Measurements from ENCODE around the gene JPH4. TPM values are rescaled to one million over a fixed set of nuclear protein-coding genes. Genes with fewer than 3 reads are reported as not detected.

The JPH4 gene
- total RNA-seq, 1 experiment from 2014 or later: 6.8 TPM

GRCh38 chr14:23524954-23525353, 53.6 kb downstream of the JPH4 start:
- Histone ChIP-seq H3K14ac (ENCODE audit: insufficient read depth, low read length) (no peak overlapping the region), H3K4ac (ENCODE audit: low read depth, low read length) (no peak overlapping the region), H4K91ac (ENCODE audit: insufficient read length, low read depth, low read length) (no peak overlapping the region), H4K5ac (ENCODE audit: insufficient read length, low read depth, low read length) (no peak overlapping the region), H3T11ph (ENCODE audit: low read length) (no peak overlapping the region), H2BK20ac (ENCODE audit: low read depth, low read length, poor library complexity, severe bottlenecking) (no peak overlapping the region), H2BK12ac (ENCODE audit: insufficient read length, low read depth, low read length) (no peak overlapping the region), H2BK120ac (ENCODE audit: low read depth, low read length, poor library complexity, severe bottlenecking) (no peak overlapping the region), H3K4me2 (ENCODE audit: insufficient read depth, insufficient read length, low read length) (no peak overlapping the region), H4K20me1 (ENCODE audit: control insufficient read depth, insufficient read depth, insufficient read length) (no peaks in the 10 kb centered on the region), H3K9ac (ENCODE audit: extremely low read depth, insufficient read length, low read length) (no peak overlapping the region), H3K27ac (ENCODE audit: insufficient read length, low read depth, low read length) (no peak overlapping the region), H2AFZ (ENCODE audit: low read length) (no peak overlapping the region), H2BK5ac (ENCODE audit: insufficient read length, low read length) (no peak overlapping the region), H3K27me3 (ENCODE audit: insufficient read depth, low read length) (no peaks in the 10 kb centered on the region), H3K4me1 (ENCODE audit: insufficient read depth, low read length) (peaks cover 1% of the 10 kb centered on the region; the same call in 1 of the 2 replicates), H3K18ac (ENCODE audit: insufficient read length, low read depth, low read length) (no peak overlapping the region), H3K23ac (ENCODE audit: insufficient read length, low read depth, low read length) (no peak overlapping the region), H3K79me1 (ENCODE audit: insufficient read depth, low read depth, low read length, poor library complexity, severe bottlenecking) (no peaks in the 10 kb centered on the region), H3K9me3 (ENCODE audit: control insufficient read depth, low read depth, low read length) (no peaks in the 10 kb centered on the region), H2BK15ac (ENCODE audit: low read depth, low read length) (no peak overlapping the region), H3K23me2 (ENCODE audit: insufficient read length, low read depth, low read length, poor library complexity, severe bottlenecking) (no peaks in the 10 kb centered on the region), H2AK5ac (ENCODE audit: insufficient read length, low read length) (no peak overlapping the region), H4K8ac (replicated peaks; ENCODE audit: insufficient read length, low read depth, low read length) (no peak overlapping the region), H3K79me2 (ENCODE audit: insufficient read depth, low read length) (no peaks in the 10 kb centered on the region), H3K56ac (ENCODE audit: insufficient read length, low read depth, low read length) (no peak overlapping the region)
- no peak overlapping the region for H3K4me3 Mint-ChIP-seq
- peaks cover 40 to 52% of the 10 kb centered on the region in 2 experiments for H3K4me1 Mint-ChIP-seq
- no peak overlapping the region; a peak in 1 of 7 replicates for H3K27ac Mint-ChIP-seq
- H3K27me3 Mint-ChIP-seq (ENCODE audit: low read depth): no peaks in the 10 kb centered on the region; the same call in 1 of the 2 replicates
- TF ChIP-seq CTCF (conservative IDR thresholded peaks at IDR 0.05): no peak
- WGBS (ENCODE audit: extremely low coverage, insufficient read length, low lambda C conversion rate): no CpG with 5 or more reads among the region's 14 CpGs
- H3K36me3 Mint-ChIP-seq (ENCODE audit: insufficient read depth in 1 of 3, low read depth in 3 of 3): peaks cover 56 to 65% (median 59%) of the 10 kb centered on the region in 3 experiments
- no peak for DNase-seq
- no peaks in the 10 kb centered on the region for H3K9me3 Mint-ChIP-seq

All from H9 (cell line).